ENCODE measurements around the gene PSMA7.
"Not testable (repeated sequence)": the region's sequence is repeated elsewhere in the genome, so short reads cannot be mapped to it uniquely, and the experiment has no call there.

Gene PSMA7

GRCh38 chr20:62120990-62121775 is 22.0 kb downstream of the PSMA7 start:
- in situ Hi-C loops (cut with MboI; ENCODE audit: low sequenced_read_pairs): no loop called here

DNA sequence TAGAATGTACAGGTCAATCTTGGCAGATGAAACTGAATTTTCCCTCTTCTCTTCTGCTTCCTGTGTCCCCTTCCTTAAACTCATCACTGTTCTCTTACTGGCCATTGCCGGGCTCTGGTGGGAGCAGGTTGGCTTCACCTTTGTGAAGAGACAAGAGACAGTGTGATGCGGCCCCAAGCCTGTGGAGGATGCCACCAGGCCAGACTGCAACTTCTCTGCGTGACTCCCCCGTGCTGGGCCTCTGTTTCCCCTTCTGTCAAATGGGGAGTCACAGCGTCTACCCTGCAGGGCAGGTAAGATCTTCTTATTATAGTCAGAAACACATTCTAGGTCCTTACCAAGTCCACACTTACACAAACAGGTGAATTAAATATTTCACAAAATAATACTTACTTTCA is 22.8 kb downstream of the PSMA7 start:
- in situ Hi-C loops (cut with MboI; ENCODE audit: low sequenced_read_pairs): no loop called here

GRCh38 chr20:62119591-62120364 is 23.4 kb downstream of the PSMA7 start:
- in situ Hi-C loops (cut with MboI; ENCODE audit: low sequenced_read_pairs): no loop called here

DNA sequence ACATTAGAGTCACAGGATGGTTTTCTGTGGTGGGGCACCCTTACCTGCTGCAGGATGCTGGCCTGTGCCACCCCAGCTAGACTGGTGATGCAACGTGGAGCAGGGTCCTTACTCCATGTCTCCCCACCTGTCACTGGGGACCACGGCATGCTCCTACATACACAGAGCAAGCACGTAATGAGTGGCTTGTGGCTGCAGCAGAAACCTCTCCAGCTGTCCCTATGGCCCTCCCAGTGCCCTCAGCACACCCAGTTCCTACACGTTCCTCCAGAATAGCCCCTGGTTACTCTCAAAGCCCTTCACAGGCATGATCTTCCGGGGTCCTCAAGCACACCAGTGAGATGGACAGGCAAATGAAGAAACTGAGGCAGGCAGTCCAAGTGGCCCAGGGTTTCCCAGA is 24.1 kb downstream of the PSMA7 start:
- in situ Hi-C loops (cut with MboI; ENCODE audit: low sequenced_read_pairs): no loop called here

DNA sequence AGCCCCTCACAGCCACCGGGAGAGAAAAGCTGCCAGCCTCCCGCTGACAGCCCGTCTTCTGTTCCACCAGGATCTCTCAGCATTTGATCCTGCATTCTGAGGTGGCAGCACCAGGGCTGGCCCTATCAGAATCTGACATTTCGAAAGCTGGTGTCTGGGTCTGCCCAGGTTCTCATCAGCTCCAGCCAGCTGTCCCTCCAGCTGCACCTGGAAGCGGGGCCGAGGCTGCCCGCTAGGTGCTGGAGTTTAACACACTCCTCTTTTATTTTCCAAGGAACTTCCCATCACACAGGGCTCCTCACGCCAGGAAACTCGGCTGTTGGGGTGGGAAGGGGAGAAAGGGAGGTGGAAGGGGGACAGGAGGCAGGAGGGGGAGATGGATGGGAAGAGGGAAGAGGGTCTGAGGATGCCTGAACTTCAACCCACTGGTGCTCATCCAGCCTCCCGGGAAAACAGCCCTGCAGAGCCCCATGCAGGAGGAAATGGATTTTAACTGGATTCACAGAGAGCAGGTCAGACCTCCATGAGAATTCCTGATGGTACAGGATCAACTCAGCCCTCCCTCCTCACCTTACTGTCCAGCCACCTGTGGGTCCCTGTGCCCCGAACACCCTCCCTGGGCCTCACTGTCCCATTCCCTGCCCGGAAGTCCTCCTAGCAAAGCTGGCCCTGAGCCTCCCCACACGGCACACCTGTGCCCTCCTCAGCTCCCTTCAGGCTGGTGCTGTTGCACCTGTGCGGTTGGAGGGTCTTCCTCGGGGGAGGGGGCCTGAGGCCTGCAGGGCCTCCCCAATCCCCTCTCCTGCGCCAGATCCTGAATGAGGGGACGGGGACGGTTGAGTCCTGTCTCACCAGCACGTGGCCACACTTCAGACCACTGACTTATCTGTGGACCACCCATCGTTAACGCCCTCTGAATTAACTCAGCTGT is 24.8 kb downstream of the PSMA7 start:
- in situ Hi-C loops (cut with MboI; ENCODE audit: low sequenced_read_pairs): no loop called here

GRCh38 chr20:62117658-62118057 is 25.5 kb downstream of the PSMA7 start:
- in situ Hi-C loops (cut with MboI; ENCODE audit: low sequenced_read_pairs): no loop called here

- in situ Hi-C loops (cut with MboI; ENCODE audit: low sequenced_read_pairs): no loop called here
Observed at GRCh38 chr20:62117362-62117646, 25.9 kb downstream of the PSMA7 start.

DNA sequence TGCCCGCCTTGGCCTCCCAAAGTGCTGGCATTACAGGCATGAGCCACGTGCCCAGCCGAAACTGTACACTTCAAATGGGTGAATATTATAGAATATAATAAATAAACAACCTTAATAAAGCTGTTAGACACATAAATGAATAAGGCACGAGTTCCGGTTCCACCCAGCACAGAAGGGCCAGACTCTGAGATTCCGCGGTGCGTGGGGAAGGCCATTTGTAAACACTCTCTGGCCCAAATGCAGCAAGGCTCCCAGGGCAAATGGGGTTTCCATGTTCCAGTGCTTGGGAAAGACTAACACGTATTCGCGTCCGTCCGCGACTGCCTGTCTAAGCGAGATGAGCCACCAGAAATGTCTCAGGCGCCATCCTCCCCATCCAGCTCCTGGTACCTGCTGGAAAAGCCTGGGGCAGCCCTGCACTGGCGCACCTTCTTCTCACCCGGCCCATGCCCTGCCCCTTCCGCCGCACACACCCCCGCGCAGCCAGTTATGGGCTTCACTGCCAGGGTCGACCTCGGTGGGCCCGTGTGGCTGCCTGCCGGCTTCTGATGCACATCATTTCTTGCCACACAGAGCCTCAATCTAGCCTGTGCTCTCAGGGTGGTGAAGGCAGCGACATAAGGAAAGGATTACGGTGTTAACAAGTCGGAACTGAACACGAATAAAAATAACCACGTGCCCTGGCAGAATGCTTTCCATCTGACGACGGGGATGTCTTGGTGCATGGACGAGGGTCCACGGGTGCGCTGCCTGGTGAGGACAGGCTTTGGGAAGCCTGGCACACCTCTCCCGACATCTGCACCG is 26.4 kb downstream of the PSMA7 start:
- in situ Hi-C loops (cut with MboI; ENCODE audit: low sequenced_read_pairs): no loop called here

DNA sequence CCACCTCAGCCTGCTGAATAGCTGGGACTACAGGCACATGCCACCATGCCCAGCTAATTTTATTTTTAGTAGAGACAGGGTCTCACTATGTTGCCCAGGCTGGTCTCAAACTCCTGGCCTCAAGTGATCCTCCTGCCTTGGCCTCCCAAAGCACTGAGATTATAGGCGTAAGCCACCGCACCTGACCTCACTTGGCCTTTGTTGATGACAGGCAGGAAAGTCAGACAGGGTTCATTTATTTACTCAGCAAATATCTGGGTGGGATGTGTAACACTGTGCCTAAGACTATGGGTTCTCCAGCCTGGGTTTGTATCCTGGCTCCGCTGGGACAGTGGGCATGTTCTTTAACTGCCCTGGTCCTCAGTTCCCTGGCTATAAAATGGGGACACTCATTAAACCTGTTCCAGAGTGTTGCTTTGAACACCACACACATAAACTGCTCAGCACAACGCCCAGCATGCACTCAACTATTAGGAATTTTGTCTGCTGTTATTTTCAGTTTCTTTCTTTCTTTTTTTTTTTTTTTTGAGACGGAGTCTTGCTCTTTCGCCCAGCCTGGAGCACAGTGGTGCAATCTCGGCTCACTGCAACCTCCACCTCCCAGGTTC is 27.3 kb downstream of the PSMA7 start:
- in situ Hi-C loops (cut with MboI; ENCODE audit: low sequenced_read_pairs): not testable (repeated sequence)

DNA sequence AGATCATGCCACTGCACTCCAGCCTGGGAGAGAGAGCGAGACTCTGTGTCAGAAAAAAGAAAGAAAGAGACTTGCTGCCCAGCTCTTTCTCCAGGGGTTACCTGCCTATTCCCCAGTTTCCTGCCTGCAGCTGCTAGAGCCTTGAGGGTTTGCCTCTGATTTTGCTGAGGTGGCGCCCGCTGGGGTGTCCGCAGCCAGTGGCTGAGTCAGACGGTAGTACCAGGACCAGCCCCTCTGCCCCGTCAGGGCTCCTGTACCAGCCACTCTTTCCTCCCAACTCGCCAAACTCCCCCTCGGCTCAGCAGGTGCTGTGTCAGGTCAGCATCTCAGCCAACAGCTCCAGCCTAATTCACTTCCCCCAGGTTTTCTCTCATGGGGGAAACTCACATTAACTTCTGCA is 28.3 kb downstream of the PSMA7 start:
- in situ Hi-C loops (cut with MboI; ENCODE audit: low sequenced_read_pairs): no loop called here

GRCh38 chr20:62112368-62112767 is 30.8 kb downstream of the PSMA7 start:
- in situ Hi-C loops (cut with MboI; ENCODE audit: low sequenced_read_pairs): no loop called here

DNA sequence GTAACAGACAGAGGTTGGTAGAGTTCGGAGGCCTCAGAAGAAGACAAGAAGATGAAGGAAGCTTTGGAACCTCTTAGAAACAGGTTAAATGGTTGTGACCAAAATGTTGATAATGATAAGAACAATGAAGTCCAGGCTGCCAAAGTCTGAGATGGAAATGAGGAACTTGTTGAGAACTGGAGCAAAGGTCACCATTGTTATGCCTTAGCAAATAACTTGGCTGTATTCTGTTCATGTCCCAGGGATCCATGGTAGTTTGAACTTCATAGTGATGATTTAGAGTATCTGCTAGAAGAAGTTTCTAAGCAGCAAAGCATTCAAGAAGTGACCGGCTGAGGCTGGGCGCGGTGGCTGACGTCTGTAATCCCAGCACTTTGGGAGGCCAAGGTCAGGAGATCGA is 32.0 kb downstream of the PSMA7 start:
- in situ Hi-C loops (cut with MboI; ENCODE audit: low sequenced_read_pairs): no loop called here

- in situ Hi-C loops (cut with MboI; ENCODE audit: low sequenced_read_pairs): no loop called here
Observed at GRCh38 chr20:62105592-62105991, 37.6 kb downstream of the PSMA7 start.

- in situ Hi-C loops (cut with MboI; ENCODE audit: low sequenced_read_pairs): no loop called here
Observed at GRCh38 chr20:62104791-62105345, 38.3 kb downstream of the PSMA7 start.

DNA sequence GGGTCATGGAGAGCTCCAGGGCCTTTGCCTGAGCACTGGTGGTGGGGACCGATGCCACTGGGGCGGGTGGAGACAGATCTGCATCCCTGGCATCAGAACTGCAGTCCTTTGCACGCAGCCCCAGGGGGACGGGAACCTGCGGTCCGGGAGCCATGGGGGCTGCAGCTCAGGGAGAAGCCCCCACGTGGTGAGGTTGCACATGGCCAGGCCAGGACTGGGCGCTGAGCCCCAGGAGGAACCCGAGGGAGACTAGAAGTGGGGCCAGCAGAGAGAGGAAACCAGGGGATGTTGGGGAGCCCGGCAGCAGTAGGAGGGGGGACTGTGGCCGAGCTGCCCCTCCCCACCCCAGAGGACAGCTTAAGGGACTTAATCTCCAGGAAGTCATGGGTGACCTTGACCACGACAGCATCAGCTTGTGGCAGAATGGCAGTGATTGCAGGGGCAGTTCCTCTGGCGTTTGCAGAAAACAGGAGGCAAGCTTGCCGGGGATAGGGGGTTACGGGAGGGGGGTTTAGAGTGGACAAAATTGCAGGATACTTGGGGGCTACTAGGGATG is 38.9 kb downstream of the PSMA7 start:
- in situ Hi-C loops (cut with MboI; ENCODE audit: low sequenced_read_pairs): no loop called here

- in situ Hi-C loops (cut with MboI; ENCODE audit: low sequenced_read_pairs): no loop called here
Observed at GRCh38 chr20:62103508-62104233, 39.5 kb downstream of the PSMA7 start.

- in situ Hi-C loops (cut with MboI; ENCODE audit: low sequenced_read_pairs): no loop called here
Observed at GRCh38 chr20:62101078-62101477, 42.1 kb downstream of the PSMA7 start.

DNA sequence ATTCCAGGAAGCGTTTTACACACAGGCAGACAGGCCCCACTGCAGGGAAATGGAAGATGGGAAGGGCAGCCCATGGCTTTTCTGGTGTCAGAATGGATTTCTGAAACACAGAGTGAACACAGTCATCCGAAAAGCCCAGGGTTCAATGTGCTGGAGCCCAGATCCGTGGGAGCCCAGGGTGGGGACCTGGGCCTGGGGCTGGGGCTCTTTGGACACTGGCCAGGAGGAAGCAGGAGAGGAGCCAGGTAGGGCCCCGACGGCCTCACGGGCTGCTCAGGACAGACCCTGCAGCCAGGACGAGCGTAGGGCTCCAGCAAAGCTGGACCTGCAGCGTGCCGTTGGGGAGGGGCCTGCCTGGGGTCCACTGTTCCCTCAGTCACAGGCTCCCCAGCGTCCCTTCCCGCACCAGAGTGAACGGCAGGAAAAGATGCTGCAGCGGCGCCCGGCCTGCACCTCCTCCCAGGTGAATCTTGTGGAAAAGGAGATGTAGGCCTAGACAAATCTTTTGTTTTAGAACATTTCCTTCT is 45.2 kb downstream of the PSMA7 start:
- in situ Hi-C loops (cut with MboI; ENCODE audit: low sequenced_read_pairs): no loop called here
